HG03039 (cell line): ENCODE measurements around the gene PLXNA1.

Experiments
- ATAC-seq: cut with Tn5 transposase; IDR thresholded peaks from one replicate; pipeline ENCODE4 v1.9.1; 2021; ENCODE audit warnings: mild to moderate bottlenecking, moderate library complexity; ENCODE audit not compliant: unreplicated experiment

The PLXNA1 gene

DNA sequence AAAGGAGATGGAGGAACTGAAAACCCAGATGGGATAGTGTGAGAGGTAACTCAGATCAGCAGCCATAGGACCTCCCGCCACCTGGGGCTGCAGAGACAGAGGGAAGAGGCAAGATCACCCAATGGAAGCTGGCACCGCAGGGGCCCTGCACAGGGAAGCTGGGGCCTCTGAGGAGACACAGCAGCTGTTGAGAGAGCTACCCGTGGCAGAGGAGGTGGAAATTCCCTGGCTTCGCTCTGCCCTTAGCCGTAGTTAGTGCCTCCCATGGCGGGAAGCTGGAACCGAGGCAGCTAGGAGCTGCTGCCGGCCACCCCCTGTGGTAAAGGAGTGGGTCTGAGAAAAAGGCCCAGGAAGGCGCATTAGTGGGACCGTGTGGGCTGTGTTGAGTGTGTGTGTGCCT lies 18.0 kb upstream of the PLXNA1 start:
- no peak for ATAC-seq

DNA sequence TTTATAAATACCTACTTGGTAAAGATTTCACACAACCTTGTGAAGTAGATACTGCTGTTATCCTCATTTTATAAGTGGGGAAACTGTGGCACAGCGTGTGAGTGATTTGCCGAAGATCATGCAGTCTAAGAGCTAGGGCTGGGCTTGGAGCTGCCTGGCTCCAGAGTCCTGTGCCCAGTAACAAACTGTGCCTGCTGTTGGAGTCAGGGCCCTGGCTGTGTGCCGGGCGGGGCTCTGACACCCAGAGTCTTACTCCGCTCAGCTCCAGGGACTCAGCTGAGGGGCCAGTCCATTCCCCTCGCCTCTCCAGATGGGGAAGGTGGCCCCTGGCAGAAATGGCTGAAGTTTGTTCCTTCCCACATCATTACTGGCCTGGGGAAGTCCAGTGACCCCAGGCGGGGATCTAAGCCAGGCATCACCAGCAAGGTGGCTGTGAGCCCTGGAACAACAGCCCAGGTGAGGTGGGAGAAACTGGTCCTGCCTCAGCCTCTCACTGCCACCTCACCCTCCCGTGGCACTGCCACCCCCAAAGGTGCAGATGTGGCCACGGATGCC lies 17.3 kb upstream of the PLXNA1 start:
- ATAC-seq: no peak

DNA sequence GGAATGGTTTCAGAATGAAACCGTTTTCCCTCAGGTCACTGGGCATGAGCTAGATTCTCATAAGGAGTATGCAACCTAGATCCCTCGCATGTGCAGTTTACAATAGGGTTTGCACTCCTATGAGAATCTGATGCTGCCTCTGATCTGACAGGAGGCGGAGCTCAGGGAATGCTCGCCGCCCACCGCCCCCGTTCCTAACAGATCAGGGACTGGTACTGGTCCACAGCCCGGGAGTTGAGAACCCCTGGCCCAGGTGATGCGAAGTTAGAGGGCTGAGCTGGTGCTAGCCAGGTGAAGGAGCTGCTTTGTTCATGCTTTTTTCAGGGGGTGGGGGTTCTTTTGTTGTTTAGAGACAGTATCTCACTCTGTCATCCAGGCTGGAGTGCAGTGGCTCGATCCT lies 15.5 kb upstream of the PLXNA1 start:
- no peak for ATAC-seq

DNA sequence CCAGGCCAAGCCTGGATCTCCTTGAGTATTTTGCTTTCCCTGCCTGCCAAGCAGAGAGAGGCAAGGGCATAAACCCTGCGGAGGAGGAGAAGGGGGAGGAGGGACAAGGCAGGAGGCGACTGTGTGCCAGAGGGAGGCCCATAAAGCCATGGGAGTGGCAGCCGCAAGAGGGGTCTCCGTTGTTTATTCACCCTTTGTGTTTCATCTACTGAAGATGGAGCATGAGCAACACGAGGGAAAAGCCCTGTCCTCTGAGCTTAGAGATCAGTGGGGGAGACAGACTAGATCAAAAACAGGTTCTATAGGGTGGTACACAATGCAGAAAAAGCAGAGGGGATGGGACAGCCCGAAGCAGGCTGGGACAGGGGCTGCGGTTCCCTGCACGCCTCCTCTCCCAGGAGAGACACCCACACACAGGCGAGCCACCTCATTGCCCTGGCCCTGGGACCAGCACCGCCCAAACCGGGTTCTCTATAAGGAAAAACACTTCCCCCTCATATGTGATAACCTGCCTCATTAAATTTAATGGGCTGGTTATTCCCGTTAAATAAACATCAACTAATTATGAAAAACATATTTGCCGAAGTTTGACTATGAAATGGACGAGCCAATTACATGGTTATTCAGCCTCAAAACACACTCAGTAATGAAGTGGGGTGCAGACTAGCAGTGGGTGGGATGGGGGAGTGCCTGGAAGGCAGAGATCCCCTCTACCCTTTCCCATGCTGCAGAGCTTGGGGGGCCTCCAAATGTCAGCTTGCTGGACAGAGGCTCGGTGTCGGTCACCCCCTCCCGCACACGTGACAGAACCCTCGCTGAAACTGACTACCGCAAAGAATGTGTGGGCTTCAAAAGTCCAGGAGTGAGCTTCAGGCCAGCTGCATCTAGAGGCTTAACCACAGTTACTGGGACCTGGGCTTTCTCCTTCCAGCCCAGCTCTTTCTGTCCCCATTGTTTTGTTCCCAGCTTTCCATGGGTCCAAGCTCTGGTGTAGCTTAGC lies 14.2 kb upstream of the PLXNA1 start:
- ATAC-seq: no peak

DNA sequence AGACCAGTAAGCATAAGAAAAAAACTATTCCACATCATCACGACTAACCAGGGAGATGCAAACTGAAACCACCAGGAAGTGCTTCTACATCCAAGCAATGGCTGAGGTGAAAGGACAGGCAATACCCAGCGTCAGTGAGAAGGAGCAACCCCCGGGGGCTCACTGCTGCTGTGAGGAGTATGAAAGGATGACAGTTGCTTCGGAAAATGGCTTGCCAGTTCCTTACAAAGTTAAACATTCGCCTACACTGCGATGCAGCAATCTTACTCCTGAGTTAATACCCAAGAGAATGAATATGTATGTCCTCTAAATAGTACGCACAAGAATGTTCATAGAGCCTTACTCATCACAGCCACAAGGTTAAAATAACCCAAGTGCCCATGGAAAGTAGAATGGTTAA lies 13.3 kb upstream of the PLXNA1 start:
- no peak for ATAC-seq

DNA sequence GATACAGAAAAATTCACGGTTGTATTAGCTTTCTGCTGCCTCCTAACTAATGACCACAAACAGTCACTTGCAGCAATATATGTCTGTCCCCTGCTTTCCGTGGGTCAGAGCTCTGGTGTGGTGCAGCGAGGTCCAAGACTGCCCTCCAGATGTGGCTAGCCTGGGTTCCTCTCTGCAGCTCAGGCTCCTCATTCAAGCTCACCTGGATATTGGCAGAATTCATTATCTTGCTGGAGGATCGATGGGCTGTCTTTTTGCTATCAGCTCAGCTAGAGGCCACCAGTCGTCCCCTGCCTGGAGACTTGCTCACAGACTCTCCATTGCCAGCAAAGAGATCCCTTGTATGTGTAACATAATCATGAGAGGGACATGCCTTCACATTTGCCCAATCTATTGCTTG lies 12.8 kb upstream of the PLXNA1 start:
- ATAC-seq: no peak

DNA sequence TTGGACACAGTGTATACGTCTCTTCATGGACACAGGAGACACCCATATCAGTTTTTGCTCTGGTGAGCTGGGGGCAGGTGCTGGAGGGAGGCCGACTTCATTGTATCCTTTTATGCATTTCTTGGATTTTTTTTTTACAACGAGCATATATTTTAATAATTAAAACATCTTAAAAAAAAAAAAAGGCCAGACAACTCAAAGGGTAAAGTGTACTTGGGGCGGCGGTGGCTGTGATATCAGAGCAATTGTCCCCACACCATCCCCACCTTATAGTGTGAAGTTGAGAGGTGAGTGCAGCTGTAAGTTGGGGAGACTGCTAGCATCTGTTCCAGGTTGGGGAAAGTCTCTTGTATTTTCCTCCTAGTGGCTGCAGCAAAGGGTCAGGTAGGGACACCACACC lies 12.0 kb upstream of the PLXNA1 start:
- ATAC-seq: no peak

DNA sequence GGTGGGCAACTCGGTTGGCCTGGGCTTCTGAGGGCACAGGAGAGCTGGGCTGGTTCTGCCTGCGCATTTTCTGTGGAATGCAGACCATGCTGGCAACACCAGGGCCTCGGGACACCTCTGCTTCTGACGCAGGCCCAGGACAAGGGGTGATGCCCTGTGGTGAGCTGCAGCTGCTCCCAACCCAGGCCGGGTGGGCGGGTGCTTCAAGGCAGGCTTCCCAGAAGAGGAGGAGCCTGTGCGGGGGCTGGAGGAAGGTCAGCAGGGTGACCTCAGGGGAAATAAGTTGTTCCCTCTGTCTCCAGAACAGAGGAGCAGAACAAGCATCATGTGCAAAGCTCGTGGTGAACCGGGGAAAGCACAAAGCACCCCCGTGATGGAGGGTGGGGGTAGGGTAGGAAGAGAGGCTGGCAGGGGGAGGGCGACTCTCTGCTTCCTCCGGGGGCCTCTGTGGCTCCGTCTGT lies 11.0 kb upstream of the PLXNA1 start:
- no peak for ATAC-seq

DNA sequence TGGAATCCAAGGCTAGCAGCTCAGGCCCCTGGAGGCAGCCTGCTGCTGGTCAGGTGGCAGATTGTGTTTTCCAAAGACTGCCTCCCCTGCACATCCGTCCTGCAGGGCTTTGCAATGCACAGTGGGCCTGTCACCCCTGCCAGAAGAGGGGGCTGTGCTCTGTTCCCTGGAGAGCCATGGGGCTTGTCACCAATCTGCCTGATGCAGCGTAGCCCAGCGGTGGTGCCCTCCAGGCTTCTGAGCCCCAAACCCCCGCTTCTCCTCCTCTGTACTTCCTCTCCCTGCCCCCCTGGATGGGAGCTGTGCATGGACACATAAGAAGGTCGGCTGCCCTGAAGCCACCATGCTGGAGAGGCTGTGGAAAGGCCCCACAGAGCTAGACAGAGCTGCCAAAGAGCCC lies 10.0 kb upstream of the PLXNA1 start:
- no peak for ATAC-seq

DNA sequence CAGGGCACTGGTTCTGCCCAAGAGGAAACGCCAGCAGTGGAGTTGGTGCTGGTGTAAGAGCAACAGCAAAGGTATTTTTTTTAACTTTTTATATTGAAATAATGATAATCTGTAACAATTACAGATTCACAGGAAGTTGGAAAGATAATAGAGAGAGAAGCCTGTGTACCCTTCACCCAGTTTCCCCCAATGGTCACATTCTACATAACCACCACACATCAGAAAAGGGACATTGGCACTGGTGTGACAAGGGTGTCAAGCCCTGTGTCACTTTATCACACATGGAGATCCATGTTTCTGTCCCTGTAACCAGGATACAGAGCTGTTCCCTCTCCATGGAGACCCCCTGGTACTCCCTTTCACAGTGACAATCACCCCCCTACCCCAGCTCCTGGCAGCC lies 9.1 kb upstream of the PLXNA1 start:
- no peak for ATAC-seq

DNA sequence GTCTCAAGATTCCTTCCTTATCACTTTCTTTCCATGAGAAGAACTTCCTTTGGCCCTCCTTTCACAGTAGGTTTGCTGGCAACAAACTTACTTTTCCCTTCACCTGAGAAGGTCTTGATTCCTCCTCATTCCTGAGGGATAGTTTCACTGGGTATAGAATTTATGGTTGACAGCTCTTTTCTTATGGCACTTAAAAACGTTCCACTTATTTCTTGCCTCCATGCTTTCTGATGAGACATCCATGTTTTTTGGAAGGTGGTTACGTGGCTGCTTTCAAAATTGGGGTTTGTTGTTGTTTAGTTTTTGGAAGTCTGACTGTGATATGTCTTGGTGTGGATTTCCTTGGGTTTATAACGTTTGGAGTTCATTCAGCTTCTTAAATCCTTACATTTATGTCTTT lies 8.2 kb upstream of the PLXNA1 start:
- ATAC-seq: no peak

DNA sequence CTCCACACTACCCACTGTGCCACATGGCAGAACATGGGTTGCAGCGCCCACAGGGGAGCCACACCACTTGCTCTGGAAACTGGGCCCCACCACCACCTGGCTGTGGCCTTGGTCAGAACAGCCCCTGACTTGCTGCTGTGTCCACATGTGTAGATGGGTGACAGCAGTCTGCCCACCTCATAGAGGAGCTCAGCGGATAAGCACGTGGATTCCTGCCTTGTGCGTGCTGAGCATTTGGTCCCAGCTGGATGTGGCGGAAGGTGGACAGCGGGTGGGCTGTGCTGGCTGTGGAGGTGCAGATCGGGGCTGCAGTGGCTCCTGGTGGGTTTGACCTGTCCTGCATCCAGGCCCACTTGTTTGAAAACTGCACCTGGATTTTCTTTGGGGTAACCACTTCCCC lies 6.0 kb upstream of the PLXNA1 start:
- no peak for ATAC-seq

DNA sequence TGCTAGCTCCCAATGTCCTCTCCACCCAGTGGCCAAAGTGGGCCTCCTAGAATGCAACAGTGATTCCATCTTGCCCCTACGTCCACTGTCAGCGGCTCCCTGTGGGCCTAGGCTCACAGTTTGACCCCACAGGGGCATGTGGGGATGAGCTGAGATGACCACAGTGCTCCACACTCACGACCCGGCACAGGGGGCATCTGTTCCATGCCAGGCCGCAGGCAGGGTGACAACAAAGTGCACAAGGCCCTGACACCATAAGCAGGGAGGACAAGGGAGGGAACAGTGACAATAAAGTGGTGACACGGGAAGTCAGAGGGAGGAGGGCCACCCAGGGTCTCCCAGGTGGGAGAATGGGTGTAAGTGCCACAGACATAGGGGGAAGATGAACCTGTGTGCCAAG lies 5.1 kb upstream of the PLXNA1 start:
- no peak for ATAC-seq

DNA sequence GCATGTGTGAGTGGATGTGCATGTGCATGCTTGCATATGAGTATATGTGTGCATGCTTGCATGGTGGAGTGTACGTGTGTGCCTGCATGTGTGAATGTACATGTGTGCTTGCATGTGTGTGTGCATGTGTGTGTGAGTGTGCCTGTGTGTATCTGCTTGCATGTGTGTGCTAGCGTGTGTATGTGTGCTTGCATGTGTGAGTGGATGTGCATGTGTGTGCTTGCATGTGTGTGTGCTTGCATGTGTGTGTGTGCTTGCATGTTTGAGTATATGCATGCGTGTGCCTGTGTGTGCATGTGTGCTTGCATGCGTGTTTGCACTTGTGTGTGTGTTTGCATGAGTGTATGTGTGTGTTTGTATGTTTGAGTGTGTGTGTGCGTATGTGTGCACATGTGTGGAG lies 4.6 kb upstream of the PLXNA1 start:
- ATAC-seq: no peak

DNA sequence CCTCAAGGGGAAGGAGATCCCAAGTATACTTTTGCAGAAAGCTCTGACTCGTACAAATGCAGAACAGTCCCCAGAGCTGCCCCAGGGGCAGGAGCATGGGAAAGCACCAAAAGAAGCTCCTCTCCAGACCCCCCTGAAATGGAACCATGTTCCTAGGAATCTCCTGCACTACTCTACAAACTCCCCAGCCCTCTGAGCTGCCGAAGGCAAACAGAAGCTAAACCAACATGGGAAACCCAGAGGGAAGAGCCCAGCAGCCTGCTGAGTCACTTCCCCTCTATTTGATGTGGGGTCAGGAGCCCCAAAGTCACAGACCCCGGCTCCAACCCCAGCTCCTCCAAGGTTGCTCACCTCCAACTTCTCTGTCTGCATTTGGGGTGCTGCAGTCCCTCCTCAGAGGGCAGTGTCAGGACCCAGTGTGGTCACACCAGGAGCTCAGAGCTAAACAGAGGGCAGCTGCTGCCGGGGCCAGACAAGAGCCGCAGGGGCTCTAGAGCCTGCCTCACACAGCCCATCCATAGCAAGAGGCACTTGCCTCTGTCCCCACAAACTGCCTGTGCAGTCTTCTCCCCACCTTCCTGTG lies 3.8 kb upstream of the PLXNA1 start:
- no peak for ATAC-seq

DNA sequence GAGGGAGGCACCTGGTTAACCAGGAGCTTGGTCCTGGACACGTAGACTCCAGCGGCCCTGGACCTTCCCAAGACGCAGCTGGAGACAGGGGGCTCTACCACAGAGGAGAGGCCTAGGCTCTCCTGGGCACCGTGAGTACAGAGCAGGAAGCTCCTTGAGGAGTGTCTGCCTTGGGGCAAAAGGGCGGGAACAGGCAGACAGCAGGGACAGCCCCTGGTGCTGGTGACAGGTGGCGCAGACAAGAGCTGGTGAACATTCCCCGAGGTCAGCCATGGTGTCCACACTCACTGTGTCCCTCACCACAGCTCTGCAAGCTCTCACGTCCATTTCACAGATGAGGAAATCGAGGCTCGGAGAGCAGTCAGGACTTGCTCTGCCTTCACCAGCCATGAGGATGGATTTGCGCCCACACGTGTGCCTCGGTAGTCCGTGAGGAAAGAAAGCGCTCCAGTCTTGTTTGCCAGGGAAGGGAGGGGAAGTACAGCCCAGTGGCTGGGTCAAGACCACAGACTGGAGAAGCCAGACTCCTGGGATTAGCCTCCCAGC lies 2.6 kb upstream of the PLXNA1 start:
- ATAC-seq: no peak

DNA sequence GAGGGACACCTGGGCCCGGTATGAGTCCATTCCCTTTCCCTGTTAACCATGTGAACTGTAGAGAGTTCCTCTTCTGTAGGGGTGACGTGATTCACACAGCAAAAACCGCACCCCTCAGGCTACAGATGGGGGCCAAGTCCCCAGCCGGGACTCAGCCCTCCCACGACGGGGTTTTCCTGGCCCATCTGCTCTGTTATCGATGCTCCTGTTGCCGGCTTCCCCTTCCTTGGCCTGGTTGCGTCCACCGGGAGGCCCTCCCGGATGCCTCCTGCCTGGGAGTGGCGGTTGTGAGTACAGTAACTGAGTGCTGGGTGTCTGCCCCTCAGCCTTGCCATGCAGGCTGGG lies 817 bp upstream of the PLXNA1 start:
- peak; percentile 24 for ATAC-seq

DNA sequence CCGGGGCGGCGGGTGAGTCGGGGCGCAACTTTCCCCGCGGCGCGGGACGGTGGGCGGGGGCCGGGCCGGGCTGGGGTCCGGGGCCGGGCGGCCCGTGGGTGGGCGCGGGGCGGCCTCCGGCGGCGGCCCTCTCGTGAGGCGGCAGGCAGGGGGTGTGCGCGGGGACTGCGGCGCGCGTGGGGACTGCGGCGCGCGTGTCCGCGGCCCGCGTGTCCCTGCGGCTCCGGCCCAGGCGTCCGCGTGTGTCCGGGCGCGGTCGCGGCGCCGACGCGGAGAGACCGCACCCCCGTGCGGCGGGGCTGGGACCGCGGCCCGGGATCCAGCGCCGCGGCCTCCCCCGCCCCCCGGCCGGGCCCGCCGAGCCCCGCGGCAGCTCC lies 349 bp downstream of the PLXNA1 start:
- ATAC-seq: peak; percentile 7

DNA sequence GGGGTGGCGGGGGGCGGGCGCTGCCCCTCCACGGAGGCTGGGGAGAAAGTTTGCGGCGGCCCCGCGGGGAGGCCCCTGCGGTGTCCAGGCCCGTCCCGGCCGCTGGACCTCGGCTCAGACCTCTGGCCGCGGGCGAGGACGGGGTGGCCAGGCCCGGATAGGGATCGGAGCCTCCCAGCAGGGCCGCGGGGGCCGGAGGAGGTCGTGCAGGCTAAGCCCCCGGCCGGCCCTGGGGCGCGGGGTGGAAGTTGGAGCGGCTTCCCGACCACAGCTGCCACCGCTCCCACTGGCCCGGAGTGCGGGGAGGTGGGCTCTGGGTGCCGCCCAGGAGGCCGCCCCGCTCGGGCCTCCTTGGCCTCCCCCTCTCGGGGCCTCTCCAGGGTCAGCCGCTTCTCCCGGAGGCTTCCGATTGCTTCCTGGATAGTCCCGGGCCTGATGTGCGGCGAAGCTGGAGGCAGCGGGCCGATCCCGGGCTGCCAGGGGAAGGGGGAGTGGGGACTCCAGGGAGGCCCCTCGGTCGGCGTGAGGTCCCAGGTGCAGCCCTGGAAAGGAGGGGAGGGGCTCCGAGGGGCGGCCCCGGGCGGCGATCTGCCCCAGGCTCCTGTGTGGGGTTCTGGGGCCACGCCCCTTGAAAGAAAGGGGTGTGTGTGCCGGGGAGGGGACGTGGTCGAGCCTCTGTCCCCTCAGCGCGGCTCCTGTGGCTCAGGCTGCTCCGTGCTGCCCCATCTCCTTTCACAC lies 907 bp downstream of the PLXNA1 start:
- peak; percentile 2 for ATAC-seq

DNA sequence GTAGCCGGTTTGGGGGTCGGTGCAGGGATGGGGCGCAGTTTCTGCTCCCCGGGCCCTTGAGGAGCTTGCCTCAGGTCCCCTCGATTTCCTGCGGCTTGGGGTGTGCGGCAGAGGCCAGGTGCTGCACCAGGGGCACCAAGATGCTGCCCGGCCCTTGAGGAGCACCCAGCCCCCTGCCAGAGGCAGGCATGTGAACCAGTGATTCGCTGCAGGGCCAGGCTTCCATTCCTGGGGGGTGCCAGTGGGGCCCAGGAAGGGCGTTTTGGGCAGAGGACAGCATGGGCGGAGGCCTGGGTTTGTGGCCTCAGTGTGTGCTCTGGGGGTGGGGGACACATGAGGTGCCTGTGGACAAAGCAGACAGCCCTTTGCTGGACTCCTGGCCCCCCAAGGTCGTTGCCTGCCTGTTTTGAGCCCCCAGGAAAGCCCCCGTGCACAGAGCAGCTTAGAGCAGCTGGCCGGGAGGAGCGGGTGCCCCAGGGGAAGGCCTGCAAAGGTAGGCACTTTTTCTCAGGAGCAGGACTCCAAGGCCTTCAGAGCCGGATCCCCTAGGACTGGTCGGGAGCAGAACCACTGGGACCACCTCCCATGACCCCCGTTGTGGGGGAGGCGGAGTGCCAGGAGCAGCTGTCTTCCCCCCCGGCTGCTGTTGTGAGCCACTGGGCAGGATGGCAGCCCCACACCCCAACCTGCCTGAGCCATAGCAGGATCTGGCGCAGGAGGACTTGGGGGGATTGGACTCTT lies 1.6 kb downstream of the PLXNA1 start:
- ATAC-seq: no peak
